ENCODE results near the gene CDC42BPB. TPM values are rescaled to one million over a fixed set of nuclear protein-coding genes. Genes with fewer than 3 reads are reported as not detected.

The CDC42BPB gene
- total RNA-seq, 1 experiment from 2014 or later: 103 TPM

DNA sequence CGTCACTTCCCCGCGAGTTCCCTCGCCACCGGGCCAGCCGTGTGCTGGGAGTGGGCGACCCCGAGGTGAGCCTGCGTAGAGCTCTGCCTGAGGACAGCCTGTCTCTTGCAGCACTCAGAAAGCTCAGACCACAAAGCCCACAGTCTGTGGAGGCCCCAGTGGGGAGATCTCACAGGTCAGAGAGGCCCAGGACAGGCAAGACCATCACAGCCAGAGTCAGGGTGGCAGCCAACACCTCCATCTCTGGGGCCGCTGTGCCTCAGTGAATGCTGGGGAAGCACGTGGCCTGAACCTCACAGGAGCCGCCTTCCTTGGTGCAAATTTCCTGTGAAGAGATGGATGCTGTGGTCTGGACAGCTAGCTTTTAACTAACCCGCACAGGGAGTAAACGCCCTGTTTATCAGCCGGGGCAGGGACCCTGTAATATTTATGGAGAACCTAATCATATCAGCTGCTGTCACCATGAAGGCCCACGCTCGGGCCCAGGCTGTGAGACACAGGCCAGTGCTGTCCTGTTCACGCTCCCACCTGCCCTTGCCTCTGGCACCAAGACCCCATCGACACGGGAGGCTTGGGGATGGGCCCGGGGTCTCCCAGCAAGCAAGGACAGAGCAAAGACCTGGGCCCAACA is 56.9 kb downstream of the CDC42BPB start:
- Histone ChIP-seq H4K20me1 (ENCODE audit: control insufficient read depth, insufficient read depth, insufficient read length) (no peaks in the 10 kb centered on the region), H3K9ac (ENCODE audit: extremely low read depth, insufficient read length, low read length) (no peak overlapping the region), H2BK5ac (ENCODE audit: insufficient read length, low read length) (no peak overlapping the region), H3K23me2 (ENCODE audit: insufficient read length, low read depth, low read length, poor library complexity, severe bottlenecking) (no peaks in the 10 kb centered on the region), H3K79me1 (ENCODE audit: insufficient read depth, low read depth, low read length, poor library complexity, severe bottlenecking) (no peaks in the 10 kb centered on the region), H2BK120ac (ENCODE audit: low read depth, low read length, poor library complexity, severe bottlenecking) (no peak overlapping the region), H3K79me2 (ENCODE audit: insufficient read depth, low read length) (no peaks in the 10 kb centered on the region; the same call in 1 of the 2 replicates), H2BK20ac (ENCODE audit: low read depth, low read length, poor library complexity, severe bottlenecking) (no peak overlapping the region), H2BK12ac (ENCODE audit: insufficient read length, low read depth, low read length) (no peak overlapping the region), H3T11ph (ENCODE audit: low read length) (no peak overlapping the region), H3K56ac (ENCODE audit: insufficient read length, low read depth, low read length) (peak overlapping the region; percentile 1), H4K91ac (ENCODE audit: insufficient read length, low read depth, low read length) (no peak overlapping the region), H2AFZ (ENCODE audit: low read length) (no peak overlapping the region), H3K27me3 (ENCODE audit: insufficient read depth, low read length) (no peaks in the 10 kb centered on the region), H3K14ac (ENCODE audit: insufficient read depth, low read length) (no peak overlapping the region), H3K9me3 (ENCODE audit: control insufficient read depth, low read depth, low read length) (no peaks in the 10 kb centered on the region), H3K4me1 (ENCODE audit: insufficient read depth, low read length) (no peaks in the 10 kb centered on the region), H2BK15ac (ENCODE audit: low read depth, low read length) (no peak overlapping the region), H3K18ac (ENCODE audit: insufficient read length, low read depth, low read length) (no peak overlapping the region), H2AK5ac (ENCODE audit: insufficient read length, low read length) (no peak overlapping the region), H4K8ac (replicated peaks; ENCODE audit: insufficient read length, low read depth, low read length) (no peak overlapping the region), H4K5ac (ENCODE audit: insufficient read length, low read depth, low read length) (no peak overlapping the region), H3K4ac (ENCODE audit: low read depth, low read length) (no peak overlapping the region), H3K4me2 (ENCODE audit: insufficient read depth, insufficient read length, low read length) (no peak overlapping the region), H3K27ac (ENCODE audit: insufficient read length, low read depth, low read length) (no peak overlapping the region), H3K23ac (ENCODE audit: insufficient read length, low read depth, low read length) (no peak overlapping the region)
- H3K9me3 Mint-ChIP-seq: no peaks in the 10 kb centered on the region
- H3K27me3 Mint-ChIP-seq (ENCODE audit: low read depth): no peaks in the 10 kb centered on the region
- no CpG with 5 or more reads among the region's 21 CpGs for WGBS (ENCODE audit: extremely low coverage, insufficient read length, low lambda C conversion rate)
- H3K27ac Mint-ChIP-seq: peak overlapping the region in 2 of 3 experiments; percentile 14 to 70; a peak in 3 of 7 replicates
- no peak overlapping the region for H3K4me3 Mint-ChIP-seq
- H3K36me3 Mint-ChIP-seq (ENCODE audit: insufficient read depth in 1 of 3, low read depth in 3 of 3): peaks cover 20 to 72% (median 54%) of the 10 kb centered on the region in 3 experiments; a peak in 6 of 7 replicates
- no peak for DNase-seq
- H3K4me1 Mint-ChIP-seq: no peaks in the 10 kb centered on the region
- no peak for TF ChIP-seq CTCF (conservative IDR thresholded peaks at IDR 0.05)

Measured in H9 (cell line).